Epithelial cell of esophagus (primary cell): ENCODE results near the gene HSPH1.

Experiments
- DNase-seq: peaks from one replicate; pipeline ENCODE4 v3.0.0; 2010; ENCODE audit warnings: low read depth
- H3K4me3 ChIP-seq: 2 replicates; pipeline ENCODE4 v1.5.1; 2011; ENCODE audit warnings: mild to moderate bottlenecking, low read length, control low read depth
- TF ChIP-seq, protein P1 (sequence below): IDR thresholded peaks from 2 replicates; pipeline ENCODE4 v1.5.1; 2011; ENCODE audit warnings: low read depth, mild to moderate bottlenecking, low read length, control low read depth, inconsistent platforms; ENCODE audit not compliant: insufficient read depth; ENCODE audit errors: missing control alignments

HSPH1 gene

DNA sequence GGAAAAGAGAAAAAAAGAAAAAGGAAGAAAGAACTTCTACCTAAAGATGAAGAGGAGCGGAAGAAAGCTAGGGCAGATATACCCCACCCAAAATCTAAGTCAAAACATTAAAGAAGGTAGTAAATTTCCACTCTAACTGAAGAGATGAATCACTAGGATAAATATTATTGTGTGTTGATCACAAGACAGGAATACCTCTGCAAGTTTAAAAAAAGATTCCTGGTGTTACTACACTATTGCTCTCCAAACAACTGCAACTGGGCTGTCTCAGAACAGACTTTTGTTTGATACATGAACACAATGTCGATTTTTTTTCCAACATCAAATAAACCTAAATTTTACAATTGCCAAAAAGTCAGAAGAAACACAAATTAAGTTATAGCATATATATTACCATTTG lies 6.8 kb downstream of the HSPH1 start:
- H3K4me3 ChIP-seq, result no peak overlapping the region
- DNase-seq, result no peak
- TF ChIP-seq, protein P1, sequence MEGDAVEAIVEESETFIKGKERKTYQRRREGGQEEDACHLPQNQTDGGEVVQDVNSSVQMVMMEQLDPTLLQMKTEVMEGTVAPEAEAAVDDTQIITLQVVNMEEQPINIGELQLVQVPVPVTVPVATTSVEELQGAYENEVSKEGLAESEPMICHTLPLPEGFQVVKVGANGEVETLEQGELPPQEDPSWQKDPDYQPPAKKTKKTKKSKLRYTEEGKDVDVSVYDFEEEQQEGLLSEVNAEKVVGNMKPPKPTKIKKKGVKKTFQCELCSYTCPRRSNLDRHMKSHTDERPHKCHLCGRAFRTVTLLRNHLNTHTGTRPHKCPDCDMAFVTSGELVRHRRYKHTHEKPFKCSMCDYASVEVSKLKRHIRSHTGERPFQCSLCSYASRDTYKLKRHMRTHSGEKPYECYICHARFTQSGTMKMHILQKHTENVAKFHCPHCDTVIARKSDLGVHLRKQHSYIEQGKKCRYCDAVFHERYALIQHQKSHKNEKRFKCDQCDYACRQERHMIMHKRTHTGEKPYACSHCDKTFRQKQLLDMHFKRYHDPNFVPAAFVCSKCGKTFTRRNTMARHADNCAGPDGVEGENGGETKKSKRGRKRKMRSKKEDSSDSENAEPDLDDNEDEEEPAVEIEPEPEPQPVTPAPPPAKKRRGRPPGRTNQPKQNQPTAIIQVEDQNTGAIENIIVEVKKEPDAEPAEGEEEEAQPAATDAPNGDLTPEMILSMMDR, result no peak

DNA sequence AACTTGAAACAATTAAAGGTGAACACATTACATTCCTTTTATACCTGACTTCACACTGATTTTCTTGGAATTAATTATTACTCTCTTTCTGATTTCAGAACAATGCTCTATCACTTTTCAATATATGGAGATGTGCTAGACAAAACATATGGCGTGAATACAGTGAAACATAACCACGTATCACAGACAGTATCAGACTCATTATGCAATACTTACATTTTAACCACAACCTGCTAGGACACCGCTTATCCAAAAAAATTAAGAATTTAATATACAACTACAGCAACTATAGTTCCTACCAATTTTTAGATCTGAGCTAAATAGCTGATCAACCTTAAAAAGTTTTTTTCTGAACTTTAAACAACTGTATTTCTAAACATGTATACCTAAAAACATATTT lies 9.9 kb downstream of the HSPH1 start:
- no peak overlapping the region for H3K4me3 ChIP-seq
- DNase-seq, result no peak
- TF ChIP-seq, protein P1, result no peak

DNA sequence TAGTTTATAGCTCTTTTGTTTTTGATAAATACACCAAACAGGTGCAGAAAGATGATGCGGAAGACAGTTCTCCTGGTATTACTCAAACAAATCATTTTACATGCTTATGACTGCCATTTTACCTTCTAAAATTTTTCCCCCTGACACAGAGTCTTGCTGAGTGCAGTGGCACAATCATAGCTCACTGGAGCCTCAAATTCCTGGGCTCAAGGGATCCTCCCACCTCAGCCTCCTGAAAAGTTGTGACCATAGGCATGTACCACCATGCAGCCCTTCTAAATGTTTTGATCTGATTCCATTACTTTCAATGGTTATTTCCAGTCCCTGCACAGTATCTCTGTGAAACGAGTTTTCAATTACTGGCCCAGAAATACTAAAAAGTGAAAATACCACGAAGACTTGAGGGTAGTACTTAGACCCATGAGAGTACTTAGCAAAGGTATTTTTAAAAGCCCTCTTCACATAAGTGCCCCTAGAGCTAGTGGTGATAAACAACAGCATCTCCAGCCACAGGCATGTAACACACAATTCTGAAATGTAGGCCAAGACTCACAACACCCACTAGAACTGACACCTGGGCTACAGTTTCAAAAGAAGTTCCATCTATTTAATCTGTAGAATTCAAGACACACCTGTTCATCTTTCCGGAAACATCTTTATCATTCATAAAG lies 11.3 kb downstream of the HSPH1 start:
- DNase-seq, result no peak
- no peak overlapping the region for H3K4me3 ChIP-seq
- TF ChIP-seq, protein P1, result no peak

DNA sequence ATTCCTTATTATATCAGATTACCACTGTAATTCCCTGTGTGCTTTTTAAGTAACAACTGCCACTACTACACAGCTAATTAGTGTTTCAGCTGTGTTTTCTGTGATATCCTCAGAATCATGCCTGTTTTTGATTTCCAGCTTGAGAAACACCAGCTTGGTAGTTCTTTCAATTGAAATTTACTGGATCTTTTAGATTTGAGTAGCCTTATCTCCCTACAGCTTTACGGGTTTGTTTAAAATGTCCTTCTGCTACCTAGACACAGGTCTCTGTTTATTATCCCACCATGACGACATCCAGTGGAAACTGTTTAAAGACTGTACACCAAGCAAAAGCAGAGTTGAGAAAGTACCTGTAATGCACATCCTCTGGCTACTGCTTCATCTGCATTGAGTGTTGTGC lies 12.1 kb downstream of the HSPH1 start:
- TF ChIP-seq, protein P1, result no peak
- H3K4me3 ChIP-seq, result no peak overlapping the region
- no peak for DNase-seq

DNA sequence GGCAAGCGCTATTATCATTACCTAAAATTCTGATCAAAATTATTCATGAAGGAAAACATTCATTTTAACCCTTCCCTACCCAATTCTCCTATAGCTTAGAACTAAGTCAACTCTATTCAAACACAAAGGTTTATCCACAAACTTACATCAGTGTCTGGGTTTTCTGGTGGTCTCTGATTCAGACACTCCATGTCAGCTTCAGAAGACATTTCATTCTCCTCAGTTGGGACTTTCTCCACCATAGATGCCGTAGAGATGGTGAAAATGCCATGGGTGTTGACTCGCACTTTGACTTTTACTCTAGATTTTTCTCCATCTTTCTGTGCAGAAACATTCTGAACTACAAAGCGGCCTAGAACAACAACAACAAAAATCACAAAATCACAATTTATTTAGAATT lies 16.3 kb downstream of the HSPH1 start:
- TF ChIP-seq, protein P1, result no peak
- no peak for DNase-seq
- no peak overlapping the region for H3K4me3 ChIP-seq

DNA sequence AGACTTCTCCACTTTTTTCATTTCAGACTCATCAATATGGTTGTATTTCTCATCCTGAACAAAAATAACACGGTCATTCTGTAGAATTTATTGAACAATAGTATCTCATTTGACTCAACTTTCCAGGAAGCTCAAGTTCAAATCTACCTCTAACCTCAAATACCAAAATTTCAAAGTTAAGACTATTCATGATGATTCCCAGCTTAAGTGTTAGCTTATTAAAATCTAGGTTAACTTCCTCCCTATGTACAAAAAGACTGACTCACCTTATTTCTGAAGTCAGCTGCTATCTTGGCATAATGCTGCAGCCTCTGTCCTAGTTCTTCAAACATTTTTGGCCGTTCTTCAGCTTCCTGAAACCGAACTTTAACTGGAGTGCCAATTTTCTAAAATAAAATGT lies 23.2 kb downstream of the HSPH1 start:
- H3K4me3 ChIP-seq, result no peak overlapping the region
- DNase-seq, result no peak
- TF ChIP-seq, protein P1, result no peak

DNA sequence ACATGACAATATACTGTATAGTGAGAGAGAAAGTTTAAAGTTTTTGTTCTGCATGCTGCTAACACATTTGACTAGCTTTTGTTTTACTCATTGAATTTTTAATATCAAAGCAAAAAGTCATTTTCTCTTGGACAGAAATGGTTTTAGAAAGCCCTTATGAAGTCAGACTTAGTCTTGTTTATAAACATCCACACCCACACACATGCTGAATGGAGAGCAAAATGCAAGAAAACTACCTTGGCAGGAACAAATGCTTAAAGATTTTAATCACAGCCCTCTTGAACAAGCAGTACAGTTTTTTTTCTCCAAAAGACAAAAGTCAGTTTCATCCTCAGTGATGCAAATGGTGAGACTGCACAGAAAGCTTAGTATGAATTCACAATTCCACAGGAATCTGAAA lies 25.0 kb downstream of the HSPH1 start:
- no peak for DNase-seq
- TF ChIP-seq, protein P1, result no peak
- H3K4me3 ChIP-seq, result no peak overlapping the region
